PC-9 (cell line): Measurements from ENCODE around the gene EGFR. TPM values are rescaled to one million over a fixed set of nuclear protein-coding genes. Genes with fewer than 3 reads are reported as not detected.
A peak's percentile ranks its signal among the peaks of the same experiment; 100 is the strongest.

ENCODE experiments used
- BruUV-seq: library from RNA; stranded (reverse); fragments of 400-500 nt; replicated peaks from 2 replicates; lab custom pipeline; 2021; lab: Mats Ljungman, UMichigan
- CTCF ChIA-PET: fragments of 300-600 bp; sonication (Branson Sonifier 250); formaldehyde crosslinking; loops from one replicate; lab custom pipeline; 2022; ENCODE audit warnings: antibody characterized with exemption; lab: Charles Lee
- POLR2A ChIA-PET: fragments of 300-600 bp; sonication (Branson Sonifier 250); formaldehyde crosslinking; loops from one replicate; lab custom pipeline; 2022; ENCODE audit warnings: antibody characterized with exemption; ENCODE audit not compliant: unreplicated experiment; lab: Charles Lee
- DNase-seq, 2 experiments: peaks; one replicate each; pipeline versions ENCODE4 v3.0.0 to v3.0.0-alpha.2; 2015 to 2022; ENCODE audit warnings: mixed read lengths in 1 of 2
- H2AFZ ChIP-seq: fragments of 200-600 bp; sonication (generic); 2 replicates; pipeline ENCODE4 v1.8.1; 2017; ENCODE audit warnings: antibody characterized with exemption
- H3F3A ChIP-seq: fragments of 200-600 bp; sonication (generic); 2 replicates; pipeline ENCODE4 v1.8.1; 2017; ENCODE audit warnings: antibody characterized with exemption, mild to moderate bottlenecking, low read depth; ENCODE audit not compliant: insufficient read depth
- H3K27ac ChIP-seq: fragments of 200-600 bp; sonication (generic); 2 replicates; pipeline ENCODE4 v1.6.1; 2016; ENCODE audit warnings: mixed run types
- H3K27me3 ChIP-seq: fragments of 200-600 bp; sonication (generic); 2 replicates; pipeline ENCODE4 v1.6.1; 2016; ENCODE audit warnings: low read depth, mixed run types; ENCODE audit not compliant: insufficient read depth
- H3K36me3 ChIP-seq: fragments of 200-600 bp; sonication (generic); 2 replicates; pipeline ENCODE4 v1.6.1; 2016; ENCODE audit warnings: low read depth, mixed run types
- H3K4me1 ChIP-seq: fragments of 200-600 bp; sonication (generic); replicated peaks from 2 replicates; pipeline ENCODE4 v1.6.1; 2016; ENCODE audit warnings: mixed run types; ENCODE audit not compliant: insufficient read depth
- H3K4me2 ChIP-seq: fragments of 200-600 bp; sonication (generic); 2 replicates; pipeline ENCODE4 v1.6.1; 2017; ENCODE audit warnings: mixed run types
- H3K4me3 ChIP-seq: fragments of 200-600 bp; sonication (generic); 2 replicates; pipeline ENCODE4 v1.6.1; 2016; ENCODE audit warnings: mixed run types
- H3K79me2 ChIP-seq: fragments of 200-600 bp; sonication (generic); 2 replicates; pipeline ENCODE4 v1.6.1; 2017; ENCODE audit warnings: low read depth, mixed run types
- H3K9me2 ChIP-seq: fragments of 200-600 bp; sonication (generic); 2 replicates; pipeline ENCODE4 v1.8.1; 2017; ENCODE audit warnings: mild to moderate bottlenecking; ENCODE audit not compliant: insufficient read depth
- H3K9me3 ChIP-seq: fragments of 200-600 bp; sonication (generic); 2 replicates; pipeline ENCODE4 v1.8.1; 2016; ENCODE audit warnings: low read depth; ENCODE audit not compliant: insufficient read depth
- H4K20me1 ChIP-seq: fragments of 200-600 bp; sonication (generic); 2 replicates; pipeline ENCODE4 v1.8.1; 2017; ENCODE audit not compliant: insufficient read depth
- CTCF ChIP-seq: fragments of 200-600 bp; sonication (generic); conservative IDR thresholded peaks from 2 replicates; pipeline ENCODE4 v1.6.1; 2017; ENCODE audit warnings: mixed run types, antibody characterized with exemption, mild to moderate bottlenecking, moderate library complexity
- EZH2 ChIP-seq: fragments of 200-600 bp; sonication (generic); IDR thresholded peaks from 2 replicates; pipeline ENCODE4 v1.8.0; 2017; ENCODE audit warnings: antibody characterized with exemption, low read depth
- intact Hi-C: fragments of 100-400 bp; cut with micrococcal nuclease; formaldehyde crosslinking; loops from one replicate; pipeline ENCODE4 v1.10.0; 2022; ENCODE audit not compliant: unreplicated experiment
- total RNA-seq: library from RNA; stranded (reverse); gene quantifications from 2 replicates; pipeline ENCODE4 v1.2.3, GENCODE V29; 2021

Gene EGFR
- total RNA-seq, 1 experiment from 2014 or later: 342 TPM

- Histone ChIP-seq H3F3A (peaks cover 76% of the 10 kb centered on the region), H3K79me2 (peaks cover 98% of the 10 kb centered on the region), H3K36me3 (peaks cover 36% of the 10 kb centered on the region), H3K4me3 (no peak overlapping the region), H3K9me2 (no peaks in the 10 kb centered on the region), H3K27me3 (no peaks in the 10 kb centered on the region), H3K27ac (no peak overlapping the region), H3K4me2 (no peak overlapping the region), H3K9me3 (no peaks in the 10 kb centered on the region), H4K20me1 (peaks cover 27% of the 10 kb centered on the region), H3K4me1 (peaks cover 12% of the 10 kb centered on the region), H2AFZ (no peak overlapping the region)
- TF ChIP-seq EZH2: no peak
- TF ChIP-seq CTCF: no peak
- intact Hi-C loops: loop anchor here (2.0 kb wide), 4 partner anchors 15 to 67 kb away; no protein-coding TSS in a partner anchor
- ChIA-PET POLR2A (no interaction called here), CTCF (interaction anchor here (0.6 kb wide), 2 partner anchors 44 to 60 kb away, joined by 3 to 4 read pairs; no protein-coding TSS in a partner anchor)
- TSS peak; percentile 1 for BruUV-seq
- DNase-seq: no peak
Measured at GRCh38 chr7:55087521-55087961, 68.7 kb downstream of the EGFR start.

GRCh38 chr7:55088107-55088506 lies 69.3 kb downstream of the EGFR start:
- CTCF ChIA-PET: no interaction called here
- H3K9me3 ChIP-seq: no peaks in the 10 kb centered on the region
- H3F3A ChIP-seq: peaks cover 76% of the 10 kb centered on the region
- H4K20me1 ChIP-seq: peaks cover 28% of the 10 kb centered on the region
- H3K4me1 ChIP-seq: peaks cover 12% of the 10 kb centered on the region
- POLR2A ChIA-PET: no interaction called here
- intact Hi-C loops: no loop called here
- no peak overlapping the region for H2AFZ ChIP-seq
- H3K9me2 ChIP-seq: no peaks in the 10 kb centered on the region
- H3K27ac ChIP-seq: no peak overlapping the region
- DNase-seq: no peak
- H3K4me3 ChIP-seq: no peak overlapping the region
- H3K4me2 ChIP-seq: no peak overlapping the region
- no peaks in the 10 kb centered on the region for H3K27me3 ChIP-seq
- peaks cover 31% of the 10 kb centered on the region for H3K36me3 ChIP-seq
- TF ChIP-seq CTCF (no peak), EZH2 (no peak)
- H3K79me2 ChIP-seq: peaks cover 98% of the 10 kb centered on the region
- BruUV-seq: no TSS peak

GRCh38 chr7:55088620-55089019 lies 69.8 kb downstream of the EGFR start:
- intact Hi-C loops: no loop called here
- Histone ChIP-seq H3K4me1 (peaks cover 12% of the 10 kb centered on the region), H3K9me2 (no peaks in the 10 kb centered on the region), H3K4me3 (no peak overlapping the region), H3K9me3 (no peaks in the 10 kb centered on the region), H2AFZ (no peak overlapping the region), H3F3A (peaks cover 74% of the 10 kb centered on the region), H3K27me3 (no peaks in the 10 kb centered on the region), H3K4me2 (no peak overlapping the region), H3K79me2 (peaks cover 98% of the 10 kb centered on the region), H3K27ac (peak overlapping the region; percentile 3; the same call in 1 of the 2 replicates), H3K36me3 (peaks cover 26% of the 10 kb centered on the region; the same call in 1 of the 2 replicates), H4K20me1 (peaks cover 33% of the 10 kb centered on the region)
- CTCF ChIA-PET: no interaction called here
- DNase-seq: no peak
- no TSS peak for BruUV-seq
- TF ChIP-seq CTCF (no peak), EZH2 (no peak)
- POLR2A ChIA-PET: no interaction called here
